ENCODE results near the gene E2F6.

The E2F6 gene

GRCh38 chr2:11492244-11492643 is 26.3 kb upstream of the E2F6 start:
- DNase-seq = no peak

- no peak for DNase-seq
These were observed 25.5 kb upstream of the E2F6 start for GRCh38 chr2:11491348-11491933.

GRCh38 chr2:11490194-11490593 is 24.2 kb upstream of the E2F6 start:
- no peak for DNase-seq

DNA sequence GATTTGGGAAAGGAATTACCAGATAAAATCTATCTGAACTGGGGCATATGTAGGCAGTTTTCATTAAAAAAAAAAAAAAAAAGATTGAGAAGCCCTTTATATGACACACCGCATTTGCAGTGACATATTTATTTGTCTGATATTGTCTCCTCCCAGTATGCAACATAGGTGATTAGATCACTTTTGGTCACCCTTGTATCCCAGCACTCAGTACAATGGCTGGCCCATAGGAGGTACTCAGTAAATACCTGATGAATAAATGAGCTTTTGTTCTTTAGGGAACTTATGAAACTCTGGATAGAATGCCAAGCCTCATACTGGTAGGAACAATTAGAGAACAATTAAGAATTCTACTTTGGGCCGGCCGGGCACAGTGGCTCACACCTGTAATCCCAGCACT is 22.8 kb upstream of the E2F6 start:
- no peak for DNase-seq

GRCh38 chr2:11483806-11484617 is 18.1 kb upstream of the E2F6 start:
- DNase-seq = peak; percentile 61

- DNase-seq = peak; percentile 92
These were observed 16.6 kb upstream of the E2F6 start for GRCh38 chr2:11482473-11483035.

DNA sequence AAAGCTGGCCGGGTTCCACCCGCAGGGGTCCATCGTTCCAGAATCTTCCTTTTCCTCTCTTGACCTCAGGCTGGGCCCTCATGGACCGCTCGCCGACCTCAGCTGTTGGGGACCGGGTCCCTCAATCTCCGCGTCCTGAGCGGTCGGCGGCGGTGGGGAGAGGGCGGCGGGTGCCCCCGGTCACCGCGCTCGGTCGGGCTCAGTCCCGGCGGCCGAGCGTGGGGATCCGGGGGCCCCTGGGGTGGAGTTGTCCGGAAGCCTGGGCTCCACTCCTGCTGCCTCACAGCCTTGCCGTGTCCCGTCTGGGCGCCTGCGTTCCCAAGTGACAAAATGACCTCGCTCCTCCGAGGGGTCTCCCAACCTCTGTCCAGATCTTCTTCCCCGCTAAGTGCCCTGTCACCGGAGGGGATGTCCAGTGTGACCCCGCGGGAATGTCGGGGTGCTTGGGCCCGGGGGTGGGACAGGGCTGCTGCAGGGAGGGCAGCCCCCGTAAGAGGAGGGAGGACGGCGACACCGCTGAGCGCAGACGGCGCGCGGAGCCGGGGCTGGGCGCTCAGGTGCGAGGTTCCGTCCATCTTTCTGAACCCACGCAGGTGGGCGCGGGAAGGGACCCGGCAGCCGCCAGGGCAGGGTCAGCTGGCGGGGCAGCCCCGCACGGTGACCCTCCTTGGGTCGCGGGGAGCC is 16.0 kb upstream of the E2F6 start:
- DNase-seq = peak; percentile 57

DNA sequence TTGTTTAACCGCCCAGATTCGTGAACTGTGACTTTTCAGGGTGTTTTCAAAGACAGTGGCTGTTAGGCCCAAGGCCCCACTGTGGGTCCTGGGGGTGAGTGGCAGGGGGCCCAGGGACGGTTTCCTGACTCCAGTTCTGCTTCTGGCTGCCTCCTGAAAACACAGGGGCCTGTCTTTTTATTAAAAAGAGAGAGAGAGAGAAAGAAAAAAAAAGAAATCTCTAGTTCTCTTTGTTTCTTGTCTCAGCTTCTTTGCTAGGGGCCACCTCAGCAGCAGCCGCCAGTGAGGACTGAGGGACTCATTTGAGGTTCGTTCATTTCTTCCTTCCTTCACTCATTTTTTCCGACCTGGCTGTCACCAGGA is 15.4 kb upstream of the E2F6 start:
- peak; percentile 41 for DNase-seq

DNA sequence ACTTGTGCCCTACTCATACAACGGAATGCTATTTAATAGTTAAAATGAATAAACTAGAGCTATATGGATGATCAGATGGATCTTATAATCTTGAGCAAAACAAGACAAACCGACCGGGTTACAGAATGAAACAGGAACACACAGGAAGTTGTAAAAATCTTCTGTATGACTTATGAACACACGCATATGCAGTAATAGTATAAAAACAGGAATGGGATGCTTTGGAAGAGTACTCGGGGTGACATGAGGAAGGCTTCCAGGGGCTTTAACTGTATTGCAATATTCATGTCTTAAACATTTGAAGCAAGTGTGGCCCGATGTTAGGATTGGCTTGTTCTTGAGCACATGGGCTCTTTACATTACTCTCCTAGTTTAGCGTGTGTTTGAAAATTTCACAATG is 14.9 kb upstream of the E2F6 start:
- no peak for DNase-seq

GRCh38 chr2:11480406-11480805 is 14.4 kb upstream of the E2F6 start:
- DNase-seq = peak; percentile 33

GRCh38 chr2:11478899-11479605 is 13.1 kb upstream of the E2F6 start:
- DNase-seq = no peak

DNA sequence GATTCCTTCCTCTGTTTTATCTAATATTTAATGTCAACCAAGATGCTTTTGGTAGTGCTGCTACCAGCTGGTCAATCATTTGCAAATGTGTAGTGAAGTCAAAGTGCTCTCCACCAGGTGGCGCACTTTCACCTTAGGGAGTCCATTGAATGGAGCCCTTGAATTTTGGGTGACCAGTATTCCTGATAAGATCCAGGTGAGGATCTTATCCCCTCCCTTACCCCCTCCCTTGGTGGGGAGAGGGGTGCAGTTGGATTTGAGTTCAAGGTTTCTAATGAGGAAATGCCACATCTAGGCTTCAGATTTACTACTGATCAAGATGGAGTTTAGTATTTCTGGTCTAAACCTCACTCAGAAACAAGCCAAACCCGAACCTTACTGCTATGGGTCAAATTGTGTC is 12.0 kb upstream of the E2F6 start:
- DNase-seq = peak; percentile 96

DNA sequence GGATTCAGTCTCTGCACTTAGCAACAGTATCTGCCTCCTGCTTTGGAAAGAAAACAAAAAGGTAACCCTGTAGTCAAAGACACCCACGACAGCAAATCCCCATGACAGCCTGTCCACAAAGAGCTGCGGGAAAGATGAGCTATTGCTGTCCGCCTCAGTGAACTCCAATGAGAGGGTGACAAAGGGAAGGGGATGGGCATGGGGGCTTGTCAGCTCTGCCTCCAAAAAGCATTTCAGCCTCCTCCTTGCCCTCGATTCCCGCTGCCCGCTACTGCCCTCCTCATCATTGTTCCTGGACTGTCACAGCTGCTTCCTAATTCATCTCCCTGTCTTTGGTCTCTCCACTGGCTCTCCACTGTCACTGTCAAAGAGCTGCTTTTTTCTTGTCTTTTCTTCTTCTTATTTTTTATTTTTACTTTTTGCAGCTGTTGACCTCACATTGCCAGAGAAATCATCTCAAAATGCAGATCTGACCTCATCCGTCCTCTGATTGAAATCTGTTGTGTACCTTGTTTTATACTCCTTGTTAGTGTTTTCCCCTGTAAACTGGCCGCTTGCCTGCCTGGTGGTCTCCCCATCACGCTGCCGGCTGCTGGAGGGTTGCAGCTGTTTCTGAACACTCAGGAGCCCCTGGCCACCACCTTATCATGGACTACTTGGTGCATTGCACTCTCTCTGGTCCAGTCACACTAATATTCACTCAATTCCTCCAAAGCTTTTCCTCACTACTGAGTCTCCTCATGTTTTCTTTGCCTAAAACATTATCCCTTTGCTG is 7.9 kb upstream of the E2F6 start:
- DNase-seq = peak; percentile 88

- DNase-seq = no peak
These were observed 1.8 kb upstream of the E2F6 start for GRCh38 chr2:11467749-11468148.

- DNase-seq = no peak
These were observed 1.2 kb upstream of the E2F6 start for GRCh38 chr2:11467129-11467649.

DNA sequence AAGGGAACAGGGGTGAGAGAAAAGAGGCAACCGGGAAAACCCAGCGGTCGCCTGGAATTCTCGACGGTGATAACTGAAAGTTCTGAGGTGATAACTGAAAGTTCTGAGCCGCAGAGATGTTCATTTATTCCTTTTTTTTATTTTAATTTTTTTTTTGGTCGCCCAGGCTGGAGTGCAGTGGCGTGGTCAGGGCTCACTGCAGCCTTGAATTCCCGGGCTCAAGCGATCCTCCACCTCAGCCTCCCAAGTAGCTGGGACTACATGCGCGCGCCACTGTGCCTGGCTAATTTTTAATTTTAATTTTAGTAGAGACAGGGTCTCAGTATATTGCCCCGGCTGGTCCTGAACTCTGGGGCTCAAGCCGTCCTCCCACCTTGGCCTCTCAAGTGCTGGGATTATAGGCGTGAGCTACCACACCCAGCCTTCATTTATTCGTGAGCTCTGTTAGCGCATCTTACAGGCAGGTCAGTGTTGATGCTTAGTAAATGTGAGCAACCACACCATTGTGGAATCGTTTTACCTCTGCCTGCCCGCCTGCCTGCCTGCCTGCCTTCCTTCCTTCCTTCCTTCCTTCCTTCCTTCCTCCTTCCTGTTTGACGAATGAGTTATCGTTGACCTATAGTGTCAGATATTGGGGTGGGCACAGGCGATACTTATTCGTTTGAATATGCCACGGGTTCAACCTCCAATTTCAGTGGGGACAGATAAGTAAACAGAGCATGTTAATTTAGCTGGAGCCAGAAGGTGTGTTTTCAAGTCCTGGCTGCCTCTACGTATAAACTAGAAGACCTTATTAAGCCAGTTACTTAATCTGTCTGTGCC is 557 bp upstream of the E2F6 start:
- DNase-seq = no peak

- no peak for DNase-seq
These were observed 864 bp downstream of the E2F6 start for GRCh38 chr2:11465110-11465484.

DNA sequence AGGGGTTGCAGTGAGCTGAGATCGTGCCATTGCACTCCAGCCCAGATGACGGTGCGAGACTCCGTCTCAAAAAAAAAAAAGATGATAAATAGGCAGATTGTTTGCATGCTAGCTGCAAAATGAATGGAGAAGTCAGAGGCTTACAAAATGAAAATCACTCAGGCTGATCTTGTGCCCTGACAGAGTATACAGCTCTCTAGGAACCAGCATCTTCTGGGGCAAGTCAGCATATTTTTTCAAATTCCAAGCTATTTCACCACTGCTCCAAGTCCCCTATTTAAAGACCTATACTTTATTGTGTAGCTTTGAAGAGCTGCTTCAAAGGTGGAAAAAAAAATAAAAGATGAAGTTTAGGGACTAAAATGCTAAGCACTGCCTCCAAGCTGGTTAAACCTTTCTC is 6.1 kb downstream of the E2F6 start:
- DNase-seq = no peak

DNA sequence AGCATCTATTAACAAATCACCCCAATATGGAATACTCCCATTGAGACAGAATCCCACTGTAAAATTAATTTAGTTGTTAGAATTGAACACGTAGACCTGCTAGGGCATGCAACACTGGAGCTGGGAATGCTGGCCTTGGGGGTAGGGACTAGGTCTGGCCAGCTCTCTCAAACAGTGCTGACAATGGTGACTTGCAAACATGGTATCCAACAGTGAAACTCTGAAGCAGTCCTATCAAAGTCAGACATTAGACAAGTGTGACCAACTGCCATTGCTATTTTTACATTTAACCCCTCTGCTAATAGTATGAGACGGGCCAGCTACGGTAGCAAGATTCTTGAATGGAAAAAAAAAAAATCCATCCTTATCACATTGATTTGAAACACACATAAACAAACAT is 7.2 kb downstream of the E2F6 start:
- DNase-seq = no peak

DNA sequence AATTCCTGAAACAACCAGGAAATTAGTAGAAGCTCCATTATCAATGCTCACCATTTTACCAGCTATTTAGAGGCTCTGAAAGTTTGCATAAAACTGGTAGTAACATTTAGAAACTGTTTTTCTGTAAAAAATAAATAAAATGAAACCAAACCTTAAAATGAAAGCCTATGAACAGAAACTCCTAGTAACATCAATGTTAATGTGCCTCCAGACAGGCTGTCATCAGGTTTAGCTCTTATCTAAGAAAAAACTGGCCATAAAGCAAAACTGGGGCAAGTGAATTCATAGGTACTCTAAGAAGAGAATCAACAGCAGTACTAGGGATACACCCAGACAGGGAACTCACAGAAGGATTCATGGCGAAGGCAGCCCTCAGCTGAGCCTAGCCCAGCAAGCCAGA is 8.0 kb downstream of the E2F6 start:
- no peak for DNase-seq

DNA sequence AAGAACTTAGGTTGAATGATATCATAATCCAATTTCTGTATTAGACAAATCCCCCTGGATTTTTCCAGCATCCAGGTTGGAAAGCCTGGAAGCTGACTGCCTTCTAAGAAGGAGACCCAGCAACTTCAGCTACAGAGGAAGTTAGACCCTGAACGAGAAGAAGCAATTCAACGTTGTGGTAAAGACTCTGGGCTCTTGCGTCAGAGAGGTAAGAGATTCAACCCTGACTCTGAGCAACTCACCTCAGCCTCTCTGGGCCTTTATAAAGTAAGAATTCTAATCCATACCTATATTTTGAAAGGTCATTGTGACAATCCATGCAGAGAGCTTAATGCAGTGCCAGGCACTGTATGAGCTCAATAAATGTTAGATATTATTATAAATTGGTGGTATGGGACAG is 9.7 kb downstream of the E2F6 start:
- DNase-seq = no peak
